HPDE6-E6E7 (cell line): Measurements from ENCODE around the gene CAPN10.
A peak's percentile ranks its signal among the peaks of the same experiment; 100 is the strongest.
"Not testable (repeated sequence)": the region's sequence is repeated elsewhere in the genome, so short reads cannot be mapped to it uniquely, and the experiment has no call there.

Experiments
- DNase-seq: peaks from one replicate; pipeline ENCODE4 v3.0.0; 2011; ENCODE audit warnings: missing footprints; ENCODE audit errors: extremely low spot score

The CAPN10 gene

GRCh38 chr2:240586198-240586918 is at the start of gene CAPN10:
Gene CAPN10 (plus strand): TSS chr2:240586734. CDS start chr2:240586912, 178 bp downstream.
- DNase-seq, result peak; percentile 97

- no peak for DNase-seq
These were observed 48.3 kb upstream of the CAPN10 start for GRCh38 chr2:240538031-240538780.

GRCh38 chr2:240539101-240539500 is 47.4 kb upstream of the CAPN10 start:
- DNase-seq, result not testable (repeated sequence)

- no peak for DNase-seq
These were observed 46.6 kb upstream of the CAPN10 start for GRCh38 chr2:240539906-240540305.

- DNase-seq, result no peak
These were observed 35.2 kb upstream of the CAPN10 start for GRCh38 chr2:240551288-240551687.

- no peak for DNase-seq
These were observed 34.7 kb upstream of the CAPN10 start for GRCh38 chr2:240551811-240552210.

GRCh38 chr2:240553956-240554480 is 32.5 kb upstream of the CAPN10 start:
- no peak for DNase-seq

GRCh38 chr2:240554767-240555493 is 31.6 kb upstream of the CAPN10 start:
- no peak for DNase-seq

GRCh38 chr2:240555541-240556250 is 30.8 kb upstream of the CAPN10 start:
- no peak for DNase-seq

- peak; percentile 54 for DNase-seq
These were observed 29.9 kb upstream of the CAPN10 start for GRCh38 chr2:240556553-240557100.

- DNase-seq, result no peak
These were observed 29.3 kb upstream of the CAPN10 start for GRCh38 chr2:240557101-240557751.

- peak; percentile 93 for DNase-seq
These were observed 28.7 kb upstream of the CAPN10 start, which contains the start of gene ANKMY1 for GRCh38 chr2:240557808-240558207. Gene ANKMY1 (minus strand): TSS chr2:240557988. CDS start chr2:240557335, 653 bp downstream.

- DNase-seq, result no peak
These were observed 28.2 kb upstream of the CAPN10 start for GRCh38 chr2:240558236-240558761.

GRCh38 chr2:240559286-240559685 is 27.2 kb upstream of the CAPN10 start:
- no peak for DNase-seq

- DNase-seq, result peak; percentile 80
These were observed 26.5 kb upstream of the CAPN10 start, which contains the start of gene DUSP28 for GRCh38 chr2:240560084-240560479. Gene DUSP28 (plus strand): TSS chr2:240560357. CDS start chr2:240560685, 328 bp downstream.

GRCh38 chr2:240560480-240561324 is 25.8 kb upstream of the CAPN10 start:
- DNase-seq, result peak; percentile 65

- no peak for DNase-seq
These were observed 25.1 kb upstream of the CAPN10 start for GRCh38 chr2:240561325-240561971.

GRCh38 chr2:240563231-240563630 is 23.3 kb upstream of the CAPN10 start:
- DNase-seq, result not testable (repeated sequence)
